Upper lobe of left lung (tissue), 4 donors: Measurements from ENCODE around the gene CREB3L2.

Experiments
- EP300 ChIP-seq, 4 donors: sonication (generic); formaldehyde crosslinking; IDR thresholded peaks; one replicate each; pipeline ENCODE4 v1.5.1; 2017; ENCODE audit warnings: antibody characterized with exemption in 4 of 4, control low read depth in 2 of 4
- POLR2A ChIP-seq, 4 donors: fragments of 450-650 bp; IDR thresholded peaks; one replicate each; pipeline ENCODE4 v1.5.1; 2016 to 2017; ENCODE audit warnings: antibody characterized with exemption in 4 of 4, mild to moderate bottlenecking in 2 of 4
- TF ChIP-seq, protein P1 (sequence below), 6 experiments: fragments of 450-650 bp in 4 of 6; fragments of 200-600 bp in 2 of 6; sonication (generic) in 2 of 6; IDR thresholded peaks; one replicate each; pipeline ENCODE4 v1.5.1; 2016 to 2019; ENCODE audit warnings: antibody characterized with exemption in 6 of 6

- TF ChIP-seq, protein P1, sequence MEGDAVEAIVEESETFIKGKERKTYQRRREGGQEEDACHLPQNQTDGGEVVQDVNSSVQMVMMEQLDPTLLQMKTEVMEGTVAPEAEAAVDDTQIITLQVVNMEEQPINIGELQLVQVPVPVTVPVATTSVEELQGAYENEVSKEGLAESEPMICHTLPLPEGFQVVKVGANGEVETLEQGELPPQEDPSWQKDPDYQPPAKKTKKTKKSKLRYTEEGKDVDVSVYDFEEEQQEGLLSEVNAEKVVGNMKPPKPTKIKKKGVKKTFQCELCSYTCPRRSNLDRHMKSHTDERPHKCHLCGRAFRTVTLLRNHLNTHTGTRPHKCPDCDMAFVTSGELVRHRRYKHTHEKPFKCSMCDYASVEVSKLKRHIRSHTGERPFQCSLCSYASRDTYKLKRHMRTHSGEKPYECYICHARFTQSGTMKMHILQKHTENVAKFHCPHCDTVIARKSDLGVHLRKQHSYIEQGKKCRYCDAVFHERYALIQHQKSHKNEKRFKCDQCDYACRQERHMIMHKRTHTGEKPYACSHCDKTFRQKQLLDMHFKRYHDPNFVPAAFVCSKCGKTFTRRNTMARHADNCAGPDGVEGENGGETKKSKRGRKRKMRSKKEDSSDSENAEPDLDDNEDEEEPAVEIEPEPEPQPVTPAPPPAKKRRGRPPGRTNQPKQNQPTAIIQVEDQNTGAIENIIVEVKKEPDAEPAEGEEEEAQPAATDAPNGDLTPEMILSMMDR (IDR thresholded peaks at IDR 0.05), result no peak
- TF ChIP-seq EP300 (IDR thresholded peaks at IDR 0.05) (no peak), POLR2A (IDR thresholded peaks at IDR 0.05) (no peak)
These were observed 64.7 kb downstream of the CREB3L2 start for GRCh38 chr7:137937202-137937560.
